HUES64 (cell line): ENCODE results near the gene GDPGP1.
"Not testable (repeated sequence)": the region's sequence is repeated elsewhere in the genome, so short reads cannot be mapped to it uniquely, and the experiment has no call there.

ENCODE experiments used
- H3K27ac ChIP-seq: 2 replicates; pipeline ENCODE4 v1.7.0; 2013; ENCODE audit warnings: low read depth, low read length, inconsistent platforms
- H3K27me3 ChIP-seq: 2 replicates; pipeline ENCODE4 v1.6.1; 2013; ENCODE audit warnings: mild to moderate bottlenecking, low read length; ENCODE audit not compliant: insufficient read depth
- H3K36me3 ChIP-seq: 2 replicates; pipeline ENCODE4 v1.6.1; 2013; ENCODE audit warnings: mild to moderate bottlenecking, low read length; ENCODE audit not compliant: insufficient read depth
- H3K4me1 ChIP-seq: 2 replicates; pipeline ENCODE4 v1.6.1; 2013; ENCODE audit warnings: mild to moderate bottlenecking, low read length, moderate library complexity; ENCODE audit not compliant: insufficient read depth
- H3K4me3 ChIP-seq: 2 replicates; pipeline ENCODE4 v1.5.1; 2013; ENCODE audit warnings: mild to moderate bottlenecking, low read length, moderate library complexity
- H3K9ac ChIP-seq: 2 replicates; pipeline ENCODE4 v1.6.1; 2013; ENCODE audit warnings: mild to moderate bottlenecking, low read depth, low read length
- H3K9me3 ChIP-seq: 2 replicates; pipeline ENCODE4 v1.6.1; 2013; ENCODE audit warnings: low read depth, low read length; ENCODE audit not compliant: insufficient read depth
- WGBS: fragments of 150-250, 120-280 bp; methylation state at CpG from one replicate; pipeline ENCODE4 v1.1.7; 2013; ENCODE audit warnings: missing lambda C conversion rate; 5-methylcytosine and 5-hydroxymethylcytosine counted together

Gene GDPGP1

DNA sequence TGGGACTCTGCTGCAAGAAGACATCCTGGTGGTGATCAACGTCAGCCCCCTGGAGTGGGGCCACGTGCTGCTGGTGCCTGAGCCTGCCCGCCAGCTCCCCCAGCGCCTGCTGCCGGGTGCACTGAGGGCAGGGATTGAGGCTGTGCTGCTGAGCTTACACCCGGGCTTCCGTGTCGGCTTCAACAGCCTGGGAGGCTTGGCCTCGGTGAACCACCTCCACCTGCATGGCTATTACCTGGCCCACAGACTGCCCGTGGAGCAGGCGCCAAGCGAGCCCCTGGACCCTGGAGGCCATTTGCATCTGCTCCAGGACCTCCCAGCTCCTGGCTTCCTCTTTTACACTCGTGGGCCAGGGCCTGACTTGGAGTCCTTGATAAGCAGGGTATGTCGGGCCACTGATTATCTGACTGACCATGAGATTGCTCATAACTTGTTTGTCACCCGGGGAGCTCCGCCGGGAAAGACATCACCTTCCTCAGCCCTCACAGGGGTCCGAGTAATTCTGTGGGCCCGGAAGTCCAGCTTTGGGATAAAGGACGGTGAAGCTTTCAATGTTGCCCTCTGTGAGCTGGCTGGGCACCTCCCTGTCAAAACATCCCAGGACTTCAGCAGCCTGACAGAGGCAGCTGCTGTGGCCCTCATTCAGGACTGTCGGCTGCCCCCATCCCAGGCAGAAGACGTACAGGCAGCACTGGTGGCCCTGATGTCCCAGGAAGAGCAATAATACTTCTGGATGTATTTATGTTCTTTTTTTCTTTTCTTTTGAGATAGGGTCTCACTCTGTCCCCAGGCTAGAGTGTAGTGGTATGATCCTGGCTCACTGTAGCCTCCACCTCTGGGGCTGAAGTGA is 7.6 kb downstream of the GDPGP1 start:
- no peak overlapping the region for H3K27ac ChIP-seq
- peaks cover 7% of the 10 kb centered on the region; the same call in 1 of the 2 replicates for H3K36me3 ChIP-seq
- WGBS = 91% methylated on average over 22 of the region's 22 CpGs
- H3K9ac ChIP-seq = no peak overlapping the region
- H3K9me3 ChIP-seq = no peaks in the 10 kb centered on the region
- no peaks in the 10 kb centered on the region for H3K4me1 ChIP-seq
- H3K4me3 ChIP-seq = no peak overlapping the region
- no peaks in the 10 kb centered on the region for H3K27me3 ChIP-seq

DNA sequence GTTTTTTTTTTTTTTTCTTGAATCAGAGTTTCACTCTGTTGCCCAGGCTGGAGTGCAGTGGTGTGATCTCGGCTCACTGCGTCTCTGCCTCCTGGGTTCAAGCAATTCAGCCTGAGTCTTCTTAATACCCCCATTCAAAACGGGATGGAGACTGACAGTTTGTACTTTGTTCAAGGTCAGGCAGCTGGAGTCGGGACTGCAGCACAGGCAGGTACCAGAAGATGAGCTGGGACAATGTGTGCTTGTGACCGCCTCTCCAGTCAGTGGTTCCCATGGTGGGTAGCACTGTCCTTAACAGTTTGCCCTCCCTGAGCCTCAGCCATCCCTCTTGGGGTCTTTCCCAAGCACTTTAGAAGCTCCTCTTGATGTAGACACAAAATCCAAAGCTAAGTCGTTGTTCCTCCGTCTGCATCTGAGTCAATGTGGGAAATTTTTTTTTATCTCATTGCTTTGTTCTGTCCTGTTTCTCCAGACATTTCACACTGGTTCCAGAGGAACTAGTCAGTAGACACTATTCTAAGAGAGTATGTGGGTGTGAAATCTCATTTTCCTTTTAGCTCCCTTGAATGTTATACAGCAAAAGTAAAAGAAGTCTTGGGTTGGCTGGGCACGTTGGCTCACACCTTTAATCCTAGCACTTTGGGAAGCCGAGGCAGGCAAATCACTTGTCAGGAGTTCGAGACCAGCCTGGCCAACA is 10.1 kb downstream of the GDPGP1 start:
- Histone ChIP-seq H3K4me1 (no peaks in the 10 kb centered on the region), H3K36me3 (no peaks in the 10 kb centered on the region), H3K27ac (no peak overlapping the region), H3K9ac (no peak overlapping the region), H3K27me3 (no peaks in the 10 kb centered on the region), H3K4me3 (no peak overlapping the region), H3K9me3 (no peaks in the 10 kb centered on the region)
- 94% methylated on average over 10 of the region's 10 CpGs for WGBS

DNA sequence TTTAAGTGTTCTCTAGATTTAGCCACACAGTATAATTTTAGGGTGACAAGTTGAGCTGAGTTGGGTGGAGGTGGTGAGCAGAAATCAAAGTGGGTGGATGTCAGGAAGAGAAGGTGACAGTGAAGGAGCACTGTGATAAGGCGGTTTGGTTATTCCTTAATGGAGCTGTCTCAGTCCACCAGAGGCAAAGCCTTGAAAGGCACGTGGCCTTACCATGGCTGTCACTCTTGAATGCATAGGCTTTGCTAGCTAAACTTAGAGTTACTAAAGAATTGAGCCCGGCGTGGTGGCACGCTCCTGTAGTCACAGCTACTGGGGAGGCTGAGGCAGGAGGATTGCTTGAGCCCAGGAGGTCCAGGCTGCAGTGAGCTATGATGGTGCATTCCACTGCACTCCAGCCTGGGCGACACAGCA is 14.8 kb downstream of the GDPGP1 start:
- no peaks in the 10 kb centered on the region for H3K9me3 ChIP-seq
- H3K4me1 ChIP-seq = no peaks in the 10 kb centered on the region
- WGBS = 75% methylated on average over 6 of the region's 6 CpGs

DNA sequence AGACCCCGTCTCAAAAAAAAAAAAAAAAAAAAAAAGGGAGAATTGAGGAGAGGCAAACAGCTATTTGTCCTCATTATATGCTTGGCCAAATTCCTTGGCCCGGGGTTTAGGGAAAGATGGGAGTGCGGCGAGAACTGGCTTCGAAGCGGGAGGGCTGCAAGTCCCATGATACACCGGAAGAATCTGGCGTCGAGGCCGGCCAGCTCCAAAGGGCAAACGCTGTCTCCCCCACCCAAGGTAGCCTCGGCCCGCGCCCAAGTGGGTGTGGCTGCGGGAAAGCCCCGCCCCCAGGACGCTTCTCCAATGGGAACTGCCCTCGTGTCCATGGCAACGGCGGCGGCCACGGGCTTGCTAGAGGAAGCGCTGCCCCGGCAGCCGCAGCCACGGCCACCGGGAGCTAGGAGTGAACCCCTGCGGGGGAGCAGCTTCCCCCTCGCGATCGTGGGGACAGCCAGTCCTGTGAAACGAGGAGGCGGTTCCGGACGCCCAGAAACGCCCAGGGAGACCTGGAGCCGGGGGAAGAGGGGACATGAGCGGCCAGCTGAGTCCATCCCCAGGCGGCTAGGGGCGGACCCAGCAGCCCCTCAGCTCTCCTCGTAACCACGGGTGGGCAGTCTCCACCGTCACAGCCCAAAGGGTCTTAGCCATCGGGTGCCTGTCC is 15.3 kb downstream of the GDPGP1 start, which contains the start of gene TTLL13:
Gene TTLL13 (plus strand): TSS at position 354 of the 661 bp plus-strand sequence. CDS start 1,075 bp downstream, outside the sequence.
- WGBS = 3% methylated on average over 44 of the region's 44 CpGs
- Histone ChIP-seq H3K9me3 (no peaks in the 10 kb centered on the region), H3K27ac (no peak within 1 kb of the TSS), H3K27me3 (peaks cover 10% of the 10 kb centered on the region; the same call in 1 of the 2 replicates), H3K36me3 (no peaks in the 10 kb centered on the region), H3K4me1 (no peaks in the 10 kb centered on the region), H3K4me3 (peak within 1 kb of the TSS; percentile 62), H3K9ac (no peak within 1 kb of the TSS)

More for the DNA sequence above, 14.8 kb downstream of the GDPGP1 start:
- Histone ChIP-seq H3K36me3 (no peaks in the 10 kb centered on the region), H3K27me3 (peaks cover 10% of the 10 kb centered on the region; the same call in 1 of the 2 replicates), H3K9ac (no peak overlapping the region), H3K4me3 (peak overlapping the region; percentile 62; the same call in 1 of the 2 replicates), H3K27ac (no peak overlapping the region)

DNA sequence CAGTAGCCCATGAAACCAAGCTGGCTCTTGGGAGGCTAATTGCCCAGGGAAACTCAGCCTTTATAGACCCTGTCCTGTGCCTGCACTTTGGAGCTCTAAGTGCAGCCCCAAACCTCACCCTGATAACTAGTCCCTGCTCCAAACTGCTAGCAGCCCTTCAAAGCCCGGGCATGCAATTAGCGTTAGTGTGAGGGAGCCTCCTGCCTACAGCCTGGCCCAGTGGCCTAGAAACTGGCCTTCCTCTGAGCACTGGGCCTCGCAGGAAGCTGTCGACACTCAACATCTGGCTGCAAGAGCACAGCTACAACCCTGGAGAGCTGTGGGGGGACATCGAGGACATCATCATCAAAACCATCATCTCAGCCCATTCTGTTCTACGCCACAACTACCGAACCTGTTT is 23.8 kb downstream of the GDPGP1 start:
- Histone ChIP-seq H3K4me1 (no peaks in the 10 kb centered on the region), H3K36me3 (no peaks in the 10 kb centered on the region), H3K9ac (no peak overlapping the region), H3K4me3 (no peak overlapping the region), H3K27ac (no peak overlapping the region), H3K9me3 (no peaks in the 10 kb centered on the region), H3K27me3 (no peaks in the 10 kb centered on the region)
- WGBS = 92% methylated on average over 7 of the region's 7 CpGs

DNA sequence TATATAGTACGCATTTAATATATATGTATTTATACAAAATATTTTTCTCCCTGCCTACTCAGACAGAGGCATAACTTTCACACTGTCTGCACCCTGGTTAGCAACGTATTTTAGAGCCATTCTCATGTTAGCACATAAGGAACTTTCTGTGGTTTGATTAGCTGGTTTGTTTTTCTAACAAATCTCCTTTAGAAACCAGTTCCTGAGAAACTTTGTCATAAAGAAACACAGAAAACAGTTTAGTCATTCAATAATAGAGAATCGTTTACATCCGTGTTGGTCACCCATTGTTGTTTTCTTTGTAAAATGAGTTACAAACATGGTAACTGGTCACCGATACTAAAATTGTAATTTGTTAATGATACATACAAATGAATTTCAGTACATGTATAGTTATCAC is 25.5 kb downstream of the GDPGP1 start:
- no peak overlapping the region for H3K9ac ChIP-seq
- no peaks in the 10 kb centered on the region for H3K9me3 ChIP-seq
- peaks cover 2% of the 10 kb centered on the region; the same call in 1 of the 2 replicates for H3K4me1 ChIP-seq
- WGBS = 83% methylated on average over 3 of the region's 5 CpGs
- no peaks in the 10 kb centered on the region for H3K36me3 ChIP-seq
- no peak overlapping the region for H3K4me3 ChIP-seq
- no peak overlapping the region for H3K27ac ChIP-seq
- no peaks in the 10 kb centered on the region for H3K27me3 ChIP-seq

DNA sequence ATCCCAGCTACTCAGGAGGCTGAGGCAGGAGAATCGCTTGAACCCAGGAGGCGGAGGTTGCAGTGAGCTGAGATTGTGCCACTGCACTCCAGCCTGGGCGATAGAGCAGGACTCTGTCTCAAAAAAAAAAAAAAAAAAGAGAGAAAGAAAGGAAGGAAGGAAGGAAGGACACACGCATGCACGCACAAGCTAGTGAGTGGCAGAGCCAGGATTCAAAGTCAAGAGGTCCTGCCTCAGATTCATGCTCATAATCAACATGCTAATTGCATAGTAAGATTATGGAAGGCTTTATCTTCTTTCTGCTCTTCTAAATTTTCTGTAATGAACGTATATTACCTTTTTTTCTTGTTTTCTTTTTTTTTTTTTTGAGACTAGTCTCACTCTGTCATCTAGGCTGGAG is 26.7 kb downstream of the GDPGP1 start:
- H3K9me3 ChIP-seq, H3K27ac ChIP-seq, H3K36me3 ChIP-seq, H3K27me3 ChIP-seq, H3K4me1 ChIP-seq, H3K4me3 ChIP-seq, H3K9ac ChIP-seq: not testable (repeated sequence)
- WGBS = 93% methylated on average over 6 of the region's 6 CpGs

DNA sequence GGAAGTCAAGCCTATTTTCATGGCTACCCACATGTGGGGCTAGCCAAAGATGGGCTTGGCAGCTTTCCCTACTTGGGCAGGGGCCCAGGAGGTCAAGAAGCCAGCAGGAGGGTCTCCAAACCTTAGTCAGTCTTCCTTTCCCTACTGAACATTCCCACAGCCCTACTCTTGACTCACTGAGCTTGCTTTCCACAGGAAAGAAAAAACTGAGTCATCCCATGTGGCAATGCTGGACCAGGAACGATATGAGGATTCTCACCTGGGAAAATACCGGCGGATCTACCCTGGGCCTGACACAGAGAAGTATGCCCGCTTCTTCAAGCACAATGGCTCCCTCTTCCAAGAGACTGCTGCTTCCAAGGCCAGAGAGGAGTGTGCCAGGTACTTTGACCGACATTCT is 27.8 kb downstream of the GDPGP1 start:
- Histone ChIP-seq H3K36me3 (peaks cover 1% of the 10 kb centered on the region; the same call in 1 of the 2 replicates), H3K9me3 (no peaks in the 10 kb centered on the region), H3K27me3 (no peaks in the 10 kb centered on the region), H3K9ac (no peak overlapping the region), H3K4me1 (peaks cover 8% of the 10 kb centered on the region; the same call in 1 of the 2 replicates), H3K4me3 (no peak overlapping the region), H3K27ac (no peak overlapping the region)
- 91% methylated on average over 5 of the region's 5 CpGs for WGBS

DNA sequence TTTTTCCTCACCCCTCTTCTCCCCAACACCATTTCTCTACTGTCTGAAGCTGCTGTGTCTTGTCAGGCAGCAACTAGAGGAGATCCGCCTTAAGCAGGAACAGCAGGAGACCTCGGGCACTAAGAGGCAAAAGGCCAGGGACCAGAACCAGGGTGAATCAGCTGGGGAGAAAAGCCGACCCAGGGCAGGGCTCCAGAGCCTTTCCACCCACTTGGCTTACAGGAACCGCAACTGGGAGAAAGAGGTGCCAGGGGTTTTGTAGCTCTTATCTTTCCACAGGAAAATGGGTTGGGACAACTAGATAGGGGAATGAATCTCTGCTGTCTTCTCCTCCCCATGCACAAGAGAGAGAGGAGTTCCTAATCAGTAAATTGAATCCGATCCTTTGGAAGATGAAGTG is 28.4 kb downstream of the GDPGP1 start:
- 90% methylated on average over 5 of the region's 5 CpGs for WGBS
- Histone ChIP-seq H3K9ac (no peak overlapping the region), H3K4me1 (peaks cover 14% of the 10 kb centered on the region), H3K9me3 (no peaks in the 10 kb centered on the region), H3K36me3 (peaks cover 8% of the 10 kb centered on the region), H3K27ac (no peak overlapping the region), H3K27me3 (no peaks in the 10 kb centered on the region), H3K4me3 (no peak overlapping the region)

DNA sequence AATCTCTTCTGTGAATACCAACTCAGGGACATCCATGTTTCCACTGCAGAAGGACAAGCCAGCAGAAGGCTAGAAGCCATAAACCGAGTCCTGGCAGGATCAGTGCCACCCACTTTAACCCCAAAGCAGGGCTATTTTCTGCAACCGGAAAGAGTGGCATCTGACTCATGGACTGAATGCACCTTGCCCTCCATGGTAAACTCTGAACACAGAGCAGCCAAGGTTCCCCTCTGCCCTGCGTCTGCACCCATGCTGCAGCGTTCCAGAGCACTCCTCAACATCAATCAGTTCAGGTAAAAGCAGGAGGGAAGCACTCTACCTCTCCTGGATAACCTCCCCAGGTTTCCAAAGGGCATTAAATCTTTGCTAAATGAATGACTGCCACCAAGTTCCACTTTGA is 30.7 kb downstream of the GDPGP1 start:
- Histone ChIP-seq H3K36me3 (peaks cover 23% of the 10 kb centered on the region), H3K27ac (peak overlapping the region; percentile 98), H3K4me1 (peaks cover 25% of the 10 kb centered on the region), H3K27me3 (no peaks in the 10 kb centered on the region), H3K9me3 (no peaks in the 10 kb centered on the region), H3K4me3 (peak overlapping the region; percentile 74), H3K9ac (peak overlapping the region; percentile 94)
- 72% methylated on average over 4 of the region's 4 CpGs for WGBS
